ENCODE measurements around the gene RBM47.

DNA sequence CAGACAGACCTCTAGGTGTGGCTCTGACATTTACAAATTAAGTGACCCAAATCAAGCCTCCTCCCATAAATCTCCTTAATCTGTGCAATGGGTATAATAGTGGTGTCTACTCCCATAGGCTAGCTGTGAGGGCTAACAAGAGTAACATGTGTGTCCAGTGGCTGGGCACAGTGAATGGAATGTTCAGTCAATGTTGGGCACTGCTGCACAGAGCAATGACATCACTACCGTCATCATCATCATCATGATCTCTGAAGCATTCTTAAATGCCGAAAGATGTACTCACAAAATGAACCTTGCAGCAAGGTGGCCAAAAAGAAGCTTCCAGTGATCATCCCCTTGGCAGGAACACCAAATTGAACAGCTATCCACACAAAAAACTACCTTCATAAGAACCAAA lies 251.0 kb downstream of the RBM47 start:
- TF ChIP-seq, protein P1, sequence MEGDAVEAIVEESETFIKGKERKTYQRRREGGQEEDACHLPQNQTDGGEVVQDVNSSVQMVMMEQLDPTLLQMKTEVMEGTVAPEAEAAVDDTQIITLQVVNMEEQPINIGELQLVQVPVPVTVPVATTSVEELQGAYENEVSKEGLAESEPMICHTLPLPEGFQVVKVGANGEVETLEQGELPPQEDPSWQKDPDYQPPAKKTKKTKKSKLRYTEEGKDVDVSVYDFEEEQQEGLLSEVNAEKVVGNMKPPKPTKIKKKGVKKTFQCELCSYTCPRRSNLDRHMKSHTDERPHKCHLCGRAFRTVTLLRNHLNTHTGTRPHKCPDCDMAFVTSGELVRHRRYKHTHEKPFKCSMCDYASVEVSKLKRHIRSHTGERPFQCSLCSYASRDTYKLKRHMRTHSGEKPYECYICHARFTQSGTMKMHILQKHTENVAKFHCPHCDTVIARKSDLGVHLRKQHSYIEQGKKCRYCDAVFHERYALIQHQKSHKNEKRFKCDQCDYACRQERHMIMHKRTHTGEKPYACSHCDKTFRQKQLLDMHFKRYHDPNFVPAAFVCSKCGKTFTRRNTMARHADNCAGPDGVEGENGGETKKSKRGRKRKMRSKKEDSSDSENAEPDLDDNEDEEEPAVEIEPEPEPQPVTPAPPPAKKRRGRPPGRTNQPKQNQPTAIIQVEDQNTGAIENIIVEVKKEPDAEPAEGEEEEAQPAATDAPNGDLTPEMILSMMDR (IDR thresholded peaks at IDR 0.05): no peak
- no peak for TF ChIP-seq EZH2 (IDR thresholded peaks at IDR 0.05; ENCODE audit: borderline replicate concordance, insufficient read depth, low read depth, low read length, poor library complexity, severe bottlenecking)

All from B cell (primary cell).